Transverse colon (tissue), 4 donors: Measurements from ENCODE around the gene PTPRB. TPM values are rescaled to one million over a fixed set of nuclear protein-coding genes. Genes with fewer than 3 reads are reported as not detected.

ENCODE experiments used
- DNase-seq: peaks from one replicate; pipeline ENCODE4 v3.0.0-alpha.2; 2019
- H3K27ac ChIP-seq, 4 donors: fragments of 200-600 bp; sonication (generic); 2 replicates each; pipeline ENCODE4 v1.5.1; 2016 to 2018; ENCODE audit warnings: inconsistent platforms in 4 of 4
- H3K27me3 ChIP-seq: fragments of 200-600 bp; sonication (generic); 2 replicates; pipeline ENCODE4 v1.5.1; 2017; ENCODE audit warnings: inconsistent platforms
- H3K36me3 ChIP-seq, 4 donors: fragments of 200-600 bp; sonication (generic); 2 replicates each; pipeline ENCODE4 v1.5.1; 2017 to 2019; ENCODE audit warnings: inconsistent platforms in 4 of 4
- H3K4me1 ChIP-seq, 4 donors: fragments of 200-600 bp; sonication (generic); 2 replicates each; pipeline ENCODE4 v1.5.1; 2017 to 2020; ENCODE audit warnings: inconsistent platforms in 4 of 4
- H3K4me3 ChIP-seq, 4 donors: fragments of 200-600 bp; sonication (generic); 1 replicate in 1 of 4; 2 replicates in 3 of 4; pipeline versions ENCODE4 v1.5.1 to v1.6.1; 2017 to 2019; ENCODE audit warnings: inconsistent platforms in 4 of 4
- H3K9me3 ChIP-seq, 2 donors: fragments of 200-600 bp; sonication (generic); 2 replicates each; pipeline ENCODE4 v1.5.1; 2017 to 2019; ENCODE audit warnings: inconsistent platforms in 2 of 2
- CTCF ChIP-seq, 5 experiments: fragments of 200-600 bp in 3 of 5; fragments of 450-650 bp in 2 of 5; sonication (generic) in 3 of 5; IDR thresholded peaks; 1 replicate in 2 of 5; 2 replicates in 3 of 5; pipeline ENCODE4 v1.5.1; 2016 to 2017; ENCODE audit warnings: antibody characterized with exemption in 5 of 5, inconsistent platforms in 3 of 5, mild to moderate bottlenecking in 2 of 5, moderate library complexity in 1 of 5
- EP300 ChIP-seq: sonication (generic); formaldehyde crosslinking; IDR thresholded peaks from one replicate; pipeline ENCODE4 v1.6.1; 2017; ENCODE audit warnings: antibody characterized with exemption, low read depth
- POLR2A ChIP-seq: fragments of 450-650 bp; IDR thresholded peaks from one replicate; pipeline ENCODE4 v1.6.1; 2016; ENCODE audit warnings: antibody characterized with exemption, mild to moderate bottlenecking, moderate library complexity
- POLR2AphosphoS5 ChIP-seq, 3 donors: sonication (generic); formaldehyde crosslinking; IDR thresholded peaks; one replicate each; pipeline ENCODE4 v1.6.1; 2016; ENCODE audit warnings: antibody characterized with exemption in 3 of 3
- WGBS, 2 donors: methylation state at CpG; one replicate each; pipeline ENCODE4 v1.1.5; 2018; ENCODE audit warnings: low coverage in 1 of 2; 5-methylcytosine and 5-hydroxymethylcytosine counted together
- in situ Hi-C, 4 donors: fragments of 200-750 bp; cut with MboI; loops; one replicate each; pipeline versions ENCODE4 v1.15.0 to v1.15.1; 2017; ENCODE audit warnings: low sequenced_read_pairs in 3 of 4, low pct_ligation_motif_present in 1 of 4, low pct_unique_long_range_greater_than_20kb in 1 of 4
- intact Hi-C: fragments of 100-400 bp; cut with DNase I; formaldehyde crosslinking; loops from one replicate; pipeline ENCODE4 v1.15.1; 2023; ENCODE audit warnings: low total_unique reads
- total RNA-seq, 4 donors: library from RNA; depleted of rRNA; stranded (reverse); fragments of >200 nt; gene quantifications; one replicate each; pipeline ENCODE4 v1.1.0, GENCODE V29; 2016

Gene PTPRB
- total RNA-seq, 4 donors from 2014 or later: 17.2 to 29.7 (median 26.2) TPM

- peaks cover 12% of the 10 kb centered on the region for H3K27me3 ChIP-seq
- no peaks in the 10 kb centered on the region for H3K9me3 ChIP-seq
- no peak for TF ChIP-seq POLR2A
- TF ChIP-seq POLR2AphosphoS5 (IDR thresholded peaks at IDR 0.05): no peak
- no peak for TF ChIP-seq CTCF (IDR thresholded peaks at IDR 0.05)
- TF ChIP-seq EP300: no peak
- DNase-seq: no peak
- no peak overlapping the region for H3K27ac ChIP-seq
- in situ Hi-C loops: no loop called here
- 81 to 90% methylated on average over 4 of the region's 4 CpGs for WGBS, 2 donors
- no peak overlapping the region for H3K4me3 ChIP-seq
- H3K4me1 ChIP-seq: peaks cover 0 to 9% (median 2%) of the 10 kb centered on the region in 4 donors
- no peaks in the 10 kb centered on the region for H3K36me3 ChIP-seq
- intact Hi-C loops: no loop called here
Observed at GRCh38 chr12:70604662-70605061, 32.6 kb downstream of the PTPRB start.

- intact Hi-C loops (no loop called here), in situ Hi-C loops (no loop called here)
- Histone ChIP-seq H3K27ac (no peak overlapping the region), H3K27me3 (no peaks in the 10 kb centered on the region), H3K36me3 (no peaks in the 10 kb centered on the region), H3K4me3 (no peak overlapping the region), H3K9me3 (no peaks in the 10 kb centered on the region), H3K4me1 (no peaks in the 10 kb centered on the region)
- DNase-seq: no peak
- no peak for TF ChIP-seq CTCF (IDR thresholded peaks at IDR 0.05)
- no peak for TF ChIP-seq EP300
- TF ChIP-seq POLR2A: no peak
- no peak for TF ChIP-seq POLR2AphosphoS5 (IDR thresholded peaks at IDR 0.05)
- WGBS, 2 donors: 44 to 60% methylated on average over 1 of the region's 1 CpG
Observed at GRCh38 chr12:70603044-70603443, 34.2 kb downstream of the PTPRB start.

GRCh38 chr12:70598467-70599193 lies 38.6 kb downstream of the PTPRB start:
- intact Hi-C loops (no loop called here), in situ Hi-C loops (loop anchor here in 2 of 4 donors (10.0 to 25.0 kb wide), 3 partner anchors 116 to 239 kb away; no protein-coding TSS in a partner anchor)
- no peaks in the 10 kb centered on the region for H3K9me3 ChIP-seq
- TF ChIP-seq POLR2AphosphoS5 (IDR thresholded peaks at IDR 0.05) (peak in 1 of 3 donors; percentile 11), POLR2A (no peak)
- no peaks in the 10 kb centered on the region for H3K27me3 ChIP-seq
- 60 to 63% methylated on average over 4 of the region's 4 CpGs for WGBS, 2 donors
- DNase-seq: no peak
- no peaks in the 10 kb centered on the region for H3K36me3 ChIP-seq
- H3K4me1 ChIP-seq: no peaks in the 10 kb centered on the region
- H3K27ac ChIP-seq: no peak overlapping the region
- no peak overlapping the region for H3K4me3 ChIP-seq

GRCh38 chr12:70592664-70593063 lies 44.6 kb downstream of the PTPRB start:
- Histone ChIP-seq H3K4me1 (no peaks in the 10 kb centered on the region), H3K4me3 (no peak overlapping the region), H3K36me3 (no peaks in the 10 kb centered on the region), H3K27ac (no peak overlapping the region), H3K27me3 (no peaks in the 10 kb centered on the region), H3K9me3 (no peaks in the 10 kb centered on the region)
- in situ Hi-C loops: loop anchor here in 2 of 4 donors (10.0 to 25.0 kb wide), 3 partner anchors 122 to 245 kb away; no protein-coding TSS in a partner anchor
- TF ChIP-seq POLR2A: no peak
- no peak for TF ChIP-seq POLR2AphosphoS5 (IDR thresholded peaks at IDR 0.05)
- no peak for TF ChIP-seq EP300
- TF ChIP-seq CTCF (IDR thresholded peaks at IDR 0.05): no peak
- 86 to 90% methylated on average over 2 of the region's 2 CpGs for WGBS, 2 donors
- intact Hi-C loops: no loop called here
- no peak for DNase-seq
